Activated CD4-positive, alpha-beta T cell treated with anti-CD3 and anti-CD28 coated beads, Interleukin-2, amount 10 ng/mL, durations not matched to agents 24 days and 14 days (primary cell): ENCODE results near the gene BCAN. TPM values are rescaled to one million over a fixed set of nuclear protein-coding genes. Genes with fewer than 3 reads are reported as not detected.
A peak's percentile ranks its signal among the peaks of the same experiment; 100 is the strongest.

Experiments
- DNase-seq: peaks from one replicate; pipeline ENCODE4 v3.0.0; 2022
- H3K27ac Mint-ChIP-seq: one replicate; pipeline ENCODE4 v1.8.0; 2022; ENCODE audit warnings: mild to moderate bottlenecking, mixed read lengths
- H3K27me3 Mint-ChIP-seq: one replicate; pipeline ENCODE4 v1.8.0; 2022; ENCODE audit warnings: mixed read lengths
- H3K36me3 Mint-ChIP-seq: one replicate; pipeline ENCODE4 v1.8.0; 2022; ENCODE audit warnings: low read depth, mild to moderate bottlenecking, mixed read lengths
- H3K4me1 Mint-ChIP-seq: one replicate; pipeline ENCODE4 v1.8.0; 2021; ENCODE audit warnings: mixed read lengths
- H3K4me3 Mint-ChIP-seq: one replicate; pipeline ENCODE4 v1.8.0; 2022; ENCODE audit warnings: mild to moderate bottlenecking, moderate library complexity, mixed read lengths
- H3K9me3 Mint-ChIP-seq: one replicate; pipeline ENCODE4 v1.8.0; 2021; ENCODE audit warnings: mixed read lengths
- intact Hi-C: fragments of 100-400 bp; cut with micrococcal nuclease; formaldehyde crosslinking; loops from one replicate; pipeline ENCODE4 v1.15.1; 2023
- total RNA-seq: library from RNA; stranded (reverse); gene quantifications from 2 replicates; pipeline ENCODE4 v1.2.3, GENCODE V29; 2022

BCAN gene
- total RNA-seq, 1 donor from 2014 or later: not detected

DNA sequence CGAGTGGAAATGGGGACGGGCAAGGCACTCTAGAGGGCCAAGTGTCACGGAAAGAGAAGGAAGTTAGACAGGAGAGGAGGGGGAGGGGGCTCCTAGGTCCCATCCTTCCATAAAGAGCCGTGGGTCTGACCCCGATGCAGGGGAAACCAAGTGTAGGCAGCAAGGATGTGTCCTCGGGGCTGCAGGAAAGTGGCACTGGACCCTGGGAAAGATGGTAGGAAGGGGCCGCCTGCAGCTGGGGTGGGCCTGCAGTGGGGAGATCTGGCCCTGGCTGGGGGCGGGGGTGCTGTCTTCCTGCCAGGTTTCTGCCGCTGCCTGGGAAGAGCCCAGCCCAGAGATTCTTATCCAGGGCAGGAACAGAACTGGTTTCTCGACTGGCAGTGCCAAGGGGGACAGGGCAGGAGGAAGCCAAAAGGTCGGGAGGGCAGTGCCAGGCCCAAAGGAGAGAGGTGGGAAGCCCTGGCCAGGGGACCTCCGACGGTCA, 50.6 kb downstream of the BCAN start:
- Mint-ChIP-seq H3K27me3 (peaks cover 70% of the 10 kb centered on the region), H3K27ac (no peak overlapping the region), H3K4me1 (peaks cover 22% of the 10 kb centered on the region), H3K4me3 (no peak overlapping the region), H3K36me3 (no peaks in the 10 kb centered on the region), H3K9me3 (no peaks in the 10 kb centered on the region)
- no peak for DNase-seq
- intact Hi-C loops: no loop called here

- Mint-ChIP-seq H3K27ac (no peak overlapping the region), H3K4me3 (no peak overlapping the region), H3K9me3 (no peaks in the 10 kb centered on the region), H3K27me3 (peaks cover 72% of the 10 kb centered on the region), H3K36me3 (no peaks in the 10 kb centered on the region), H3K4me1 (peaks cover 22% of the 10 kb centered on the region)
- DNase-seq: no peak
- intact Hi-C loops: no loop called here
These were observed 51.3 kb downstream of the BCAN start for GRCh38 chr1:156692925-156693847.

GRCh38 chr1:156693848-156694689, 52.2 kb downstream of the BCAN start:
- no peak for DNase-seq
- Mint-ChIP-seq H3K9me3 (no peaks in the 10 kb centered on the region), H3K27me3 (peaks cover 65% of the 10 kb centered on the region), H3K27ac (no peak overlapping the region), H3K4me1 (peaks cover 22% of the 10 kb centered on the region), H3K36me3 (no peaks in the 10 kb centered on the region), H3K4me3 (no peak overlapping the region)
- intact Hi-C loops: no loop called here

- Mint-ChIP-seq H3K36me3 (no peaks in the 10 kb centered on the region), H3K4me3 (no peak overlapping the region), H3K4me1 (peaks cover 18% of the 10 kb centered on the region), H3K27ac (no peak overlapping the region), H3K9me3 (no peaks in the 10 kb centered on the region), H3K27me3 (peaks cover 61% of the 10 kb centered on the region)
- DNase-seq: no peak
- intact Hi-C loops: no loop called here
These were observed 52.7 kb downstream of the BCAN start for GRCh38 chr1:156694690-156694962.

DNA sequence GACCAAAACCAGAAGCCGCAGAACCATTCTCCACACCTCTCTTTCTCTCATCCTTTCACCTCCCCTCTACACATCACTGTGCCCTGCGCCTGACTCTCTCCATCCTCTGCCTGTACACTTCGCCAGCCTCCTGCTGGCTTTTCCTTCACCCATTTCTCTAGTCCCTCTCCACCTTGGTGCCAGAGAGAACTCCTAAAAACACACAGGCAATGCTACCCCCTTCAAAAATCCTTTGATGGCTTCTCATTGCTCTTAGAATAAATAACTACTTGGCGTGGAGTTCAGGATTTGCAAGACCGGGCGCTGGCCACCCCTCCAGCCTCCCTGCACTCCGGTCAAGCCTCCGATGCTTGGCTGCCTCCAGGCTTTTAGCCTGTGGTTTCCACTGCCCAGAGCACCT, 54.8 kb downstream of the BCAN start:
- Mint-ChIP-seq H3K9me3 (no peaks in the 10 kb centered on the region), H3K27me3 (peaks cover 46% of the 10 kb centered on the region), H3K4me1 (peaks cover 11% of the 10 kb centered on the region), H3K4me3 (no peak overlapping the region), H3K27ac (peak overlapping the region; percentile 7), H3K36me3 (no peaks in the 10 kb centered on the region)
- intact Hi-C loops: no loop called here
- DNase-seq: no peak

DNA sequence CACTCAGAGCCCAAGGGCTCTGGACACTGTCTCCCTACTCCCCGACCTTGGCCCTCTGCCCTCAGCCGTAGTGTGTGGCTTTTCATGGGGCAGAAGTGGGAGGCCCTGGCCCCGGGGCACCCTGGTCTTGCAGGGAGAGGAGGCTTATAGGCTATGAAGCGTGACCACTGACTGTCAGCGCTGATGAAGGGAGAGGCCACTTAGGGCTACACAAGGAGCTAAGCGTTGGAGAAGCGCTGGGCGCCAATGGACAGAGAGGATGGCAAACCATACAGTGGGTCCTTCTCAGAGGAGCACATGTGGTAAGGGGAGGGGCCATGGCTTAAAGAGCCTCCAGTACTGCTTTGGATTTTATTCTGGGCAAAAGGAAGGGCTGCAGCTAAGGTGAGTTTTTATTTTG, 55.6 kb downstream of the BCAN start:
- H3K4me3 Mint-ChIP-seq: no peak overlapping the region
- intact Hi-C loops: no loop called here
- peaks cover 3% of the 10 kb centered on the region for H3K4me1 Mint-ChIP-seq
- DNase-seq: no peak
- peaks cover 39% of the 10 kb centered on the region for H3K27me3 Mint-ChIP-seq
- no peaks in the 10 kb centered on the region for H3K36me3 Mint-ChIP-seq
- no peak overlapping the region for H3K27ac Mint-ChIP-seq
- H3K9me3 Mint-ChIP-seq: no peaks in the 10 kb centered on the region

DNA sequence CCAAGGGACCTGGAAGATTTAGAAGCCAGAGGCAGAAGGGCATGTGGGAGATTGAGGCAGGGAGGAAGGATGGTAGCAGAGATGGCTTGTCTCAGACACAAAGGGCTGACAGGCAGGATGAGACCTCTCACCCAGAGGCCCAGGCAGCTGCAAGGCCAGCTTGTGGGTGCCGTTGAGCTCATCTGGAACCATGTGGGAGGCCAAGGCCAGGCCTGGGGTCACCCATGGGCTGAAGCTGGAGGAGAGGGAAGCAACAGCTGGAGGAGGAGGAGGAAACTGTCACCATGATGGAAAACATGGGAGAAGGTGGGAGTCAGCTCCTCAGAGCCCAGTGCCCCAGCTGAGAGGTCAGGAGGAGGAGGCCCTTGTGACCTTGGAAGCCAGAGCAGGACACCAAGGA, 57.1 kb downstream of the BCAN start:
- Mint-ChIP-seq H3K4me3 (no peak overlapping the region), H3K9me3 (no peaks in the 10 kb centered on the region), H3K36me3 (no peaks in the 10 kb centered on the region), H3K27me3 (peaks cover 36% of the 10 kb centered on the region), H3K4me1 (no peaks in the 10 kb centered on the region), H3K27ac (no peak overlapping the region)
- intact Hi-C loops: no loop called here
- no peak for DNase-seq

DNA sequence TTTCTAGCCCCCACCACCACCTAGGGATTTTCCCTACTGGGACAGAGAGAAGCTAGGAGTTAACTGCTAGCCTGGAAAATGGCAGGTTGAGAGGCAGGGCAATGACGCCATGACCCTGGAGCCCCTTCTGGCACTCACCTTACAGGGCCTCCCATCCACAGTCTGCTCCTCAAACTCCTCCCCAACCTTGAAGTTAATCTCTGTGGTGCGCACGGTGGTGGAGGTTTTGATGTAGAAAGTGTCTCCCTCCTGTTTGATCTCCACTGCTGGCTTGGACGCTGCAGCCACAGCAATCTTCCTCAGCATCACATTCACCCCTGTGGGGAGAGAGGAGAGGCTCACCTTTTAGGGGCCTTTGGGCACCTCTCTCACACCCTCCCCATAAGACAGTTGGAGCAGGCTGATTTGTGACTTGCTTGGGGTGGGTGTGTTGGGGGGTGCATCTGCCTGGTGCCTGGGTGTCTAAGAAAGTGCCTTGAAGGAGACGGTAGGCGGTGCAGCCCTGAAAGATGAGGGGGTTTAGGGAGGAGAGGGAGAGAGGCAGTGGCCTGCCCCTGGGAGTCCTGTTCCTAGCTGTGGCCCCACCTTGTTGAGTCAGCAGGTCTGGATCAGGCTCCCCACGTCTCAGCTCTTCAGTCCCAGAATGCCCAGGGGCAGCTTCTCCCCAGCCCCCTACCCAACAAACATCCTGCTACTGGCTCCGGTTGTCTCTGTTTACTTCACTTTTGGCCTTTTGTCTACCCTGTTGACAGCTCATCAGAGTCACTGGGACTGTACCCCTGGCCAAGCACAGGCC, 59.0 kb downstream of the BCAN start:
- no peak overlapping the region for H3K4me3 Mint-ChIP-seq
- no peaks in the 10 kb centered on the region for H3K9me3 Mint-ChIP-seq
- no peak for DNase-seq
- intact Hi-C loops: no loop called here
- peaks cover 47% of the 10 kb centered on the region for H3K27me3 Mint-ChIP-seq
- no peak overlapping the region for H3K27ac Mint-ChIP-seq
- peaks cover 8% of the 10 kb centered on the region for H3K4me1 Mint-ChIP-seq
- H3K36me3 Mint-ChIP-seq: no peaks in the 10 kb centered on the region

GRCh38 chr1:156703336-156703735, 61.4 kb downstream of the BCAN start:
- no peak overlapping the region for H3K27ac Mint-ChIP-seq
- intact Hi-C loops: no loop called here
- no peak for DNase-seq
- H3K36me3 Mint-ChIP-seq: no peaks in the 10 kb centered on the region
- H3K27me3 Mint-ChIP-seq: peaks cover 45% of the 10 kb centered on the region
- H3K4me3 Mint-ChIP-seq: no peak overlapping the region
- H3K4me1 Mint-ChIP-seq: peaks cover 20% of the 10 kb centered on the region
- H3K9me3 Mint-ChIP-seq: no peaks in the 10 kb centered on the region

DNA sequence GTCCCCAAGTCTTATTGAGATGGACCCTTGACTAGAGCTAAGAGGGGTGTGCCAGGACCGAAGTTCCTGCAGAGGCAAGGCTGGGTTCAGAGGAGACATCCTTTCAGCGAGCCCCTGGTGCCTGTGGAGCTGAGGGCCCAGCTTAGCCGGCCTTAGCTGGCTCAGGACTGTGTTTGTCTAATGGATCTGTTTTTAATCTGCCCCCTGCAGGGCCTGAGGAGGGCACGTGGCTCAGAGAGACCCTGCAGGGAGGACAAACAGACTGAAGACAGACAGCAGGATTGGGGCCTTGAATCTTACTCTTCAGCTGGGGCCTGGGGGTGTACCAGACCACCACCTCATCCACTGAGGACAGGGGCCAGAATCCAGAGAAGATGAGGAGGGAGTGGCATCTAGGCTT, 61.8 kb downstream of the BCAN start:
- no peak overlapping the region for H3K4me3 Mint-ChIP-seq
- intact Hi-C loops: no loop called here
- no peak for DNase-seq
- H3K4me1 Mint-ChIP-seq: peaks cover 20% of the 10 kb centered on the region
- no peaks in the 10 kb centered on the region for H3K36me3 Mint-ChIP-seq
- H3K27me3 Mint-ChIP-seq: peaks cover 45% of the 10 kb centered on the region
- H3K9me3 Mint-ChIP-seq: no peaks in the 10 kb centered on the region
- H3K27ac Mint-ChIP-seq: no peak overlapping the region

GRCh38 chr1:156704166-156704711, 62.3 kb downstream of the BCAN start:
- peak overlapping the region; percentile 41 for H3K4me3 Mint-ChIP-seq
- no peak for DNase-seq
- peaks cover 20% of the 10 kb centered on the region for H3K4me1 Mint-ChIP-seq
- H3K27ac Mint-ChIP-seq: no peak overlapping the region
- no peaks in the 10 kb centered on the region for H3K36me3 Mint-ChIP-seq
- H3K27me3 Mint-ChIP-seq: peaks cover 43% of the 10 kb centered on the region
- no peaks in the 10 kb centered on the region for H3K9me3 Mint-ChIP-seq
- intact Hi-C loops: no loop called here

GRCh38 chr1:156704930-156705320, 63.0 kb downstream of the BCAN start:
- Mint-ChIP-seq H3K36me3 (no peaks in the 10 kb centered on the region), H3K9me3 (no peaks in the 10 kb centered on the region), H3K27me3 (peaks cover 42% of the 10 kb centered on the region), H3K4me3 (peak overlapping the region; percentile 47), H3K27ac (no peak overlapping the region), H3K4me1 (peaks cover 20% of the 10 kb centered on the region)
- intact Hi-C loops: loop anchor here (1.0 kb wide), 1 partner anchor 23 kb away; the partner anchor contains the start of genes ISG20L2 and METTL25B
- DNase-seq: no peak

DNA sequence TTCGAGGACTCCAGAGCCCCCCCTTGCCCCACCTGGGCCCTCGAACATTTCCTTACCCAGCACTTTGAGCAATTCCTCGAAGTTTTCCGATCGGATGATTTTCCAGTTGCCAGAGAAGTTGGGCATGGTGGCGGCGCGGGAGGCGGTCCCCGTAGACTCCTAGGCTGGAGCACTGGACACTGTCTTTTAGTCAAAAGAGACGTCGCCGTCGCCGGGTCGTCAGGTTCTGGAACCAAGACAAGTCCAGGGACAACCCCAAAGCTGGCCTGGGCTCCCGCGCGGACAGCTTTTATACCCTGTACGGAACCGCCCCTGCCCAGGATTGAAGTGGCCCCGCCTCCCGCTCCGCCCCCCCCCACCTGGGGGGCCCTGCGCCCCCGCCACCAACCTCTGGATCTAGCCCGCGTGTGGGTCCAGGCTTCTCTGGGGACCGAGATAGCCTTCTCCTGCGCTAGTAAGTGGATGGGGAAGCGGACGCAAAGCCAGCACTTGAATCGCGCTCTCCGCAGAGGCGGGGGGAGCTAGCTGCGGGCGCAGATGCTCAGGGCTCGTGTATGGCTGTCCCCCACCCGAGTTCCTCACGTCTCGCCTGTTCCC, 63.5 kb downstream of the BCAN start, which contains the start of gene CRABP2:
Gene CRABP2, minus strand, starts transcription at position 263 of the 597 bp plus-strand sequence. Its CDS starts 137 bp downstream, at position 126.
- peak; percentile 74 for DNase-seq
- Mint-ChIP-seq H3K9me3 (no peaks in the 10 kb centered on the region), H3K4me1 (peaks cover 20% of the 10 kb centered on the region), H3K4me3 (peak within 1 kb of the TSS; percentile 89), H3K27ac (peak within 1 kb of the TSS; percentile 72), H3K36me3 (no peaks in the 10 kb centered on the region), H3K27me3 (peaks cover 42% of the 10 kb centered on the region)
- intact Hi-C loops: loop anchor here (1.0 kb wide), 1 partner anchor 23 kb away; the partner anchor contains the start of genes ISG20L2 and METTL25B
